GM12878 (cell line): ENCODE results near the gene CAPN14. TPM values are rescaled to one million over a fixed set of nuclear protein-coding genes. Genes with fewer than 3 reads are reported as not detected.

Experiments
- ATAC-seq: fragments of 200-7000 bp; cut with Tn5 transposase; 3 replicates; pipeline ENCODE4 v1.9.1; 2020; ENCODE audit warnings: mild to moderate bottlenecking, moderate library complexity
- BruUV-seq: library from RNA; stranded (reverse); fragments of 400-500 nt; replicated peaks from 2 replicates; lab custom pipeline; 2021; lab: Mats Ljungman, UMichigan
- CTCF ChIA-PET: fragments of 300-600 bp; sonication (Branson Sonifier 250); formaldehyde crosslinking; extraction: SDS; loops from one replicate; lab custom pipeline; 2021; ENCODE audit warnings: inconsistent platforms; lab: Yijun Ruan, JAX
- POLR2A ChIA-PET: fragments of 350-600 bp; formaldehyde crosslinking; extraction: SDS; loops from one replicate; lab custom pipeline; 2021; ENCODE audit warnings: inconsistent platforms; lab: Charles Lee
- RAD21 ChIA-PET: fragments of 300-600 bp; sonication (Branson Sonifier 250); formaldehyde crosslinking; loops from one replicate; lab custom pipeline; 2023; ENCODE audit warnings: antibody characterized with exemption; ENCODE audit not compliant: unreplicated experiment; lab: Charles Lee
- SMC1A ChIA-PET: fragments of 300-600 bp; sonication (Branson Sonifier 250); formaldehyde crosslinking; loops from one replicate; lab custom pipeline; 2023; ENCODE audit not compliant: unreplicated experiment, uncharacterized antibody; lab: Charles Lee
- DNase-seq: peaks from one replicate; pipeline ENCODE4 v3.0.0-alpha.2; 2011; ENCODE audit warnings: low read depth, low spot score
- FAIRE-seq: peaks from 3 replicates; lab custom pipeline; 2011; peaks lifted over from hg19 to GRCh38; lab: Jason Lieb, UNC
- H2AFZ ChIP-seq: 2 replicates; pipeline ENCODE4 v1.6.0; 2011; ENCODE audit warnings: low read depth, low read length, control low read depth; ENCODE audit not compliant: control insufficient read depth
- H3K27ac ChIP-seq: 2 replicates; pipeline ENCODE4 v1.5.1; 2011; ENCODE audit warnings: control low read depth; ENCODE audit not compliant: control insufficient read depth, insufficient read depth
- H3K27me3 ChIP-seq, 2 experiments: replicated peaks in 1 of 2; 2 replicates each; pipeline versions ENCODE4 v1.6.0 to v1.6.1; 2011; ENCODE audit warnings: low read length in 1 of 2; ENCODE audit not compliant: control insufficient read depth in 2 of 2, insufficient read depth in 2 of 2
- H3K36me3 ChIP-seq, 2 experiments: 2 replicates each; pipeline ENCODE4 v1.5.1; 2011; ENCODE audit warnings: low read length in 1 of 2; ENCODE audit not compliant: control insufficient read depth in 2 of 2, insufficient read depth in 2 of 2
- H3K4me1 ChIP-seq: 2 replicates; pipeline ENCODE4 v1.6.1; 2011; ENCODE audit warnings: mild to moderate bottlenecking, low read length, moderate library complexity, mixed read lengths; ENCODE audit not compliant: control insufficient read depth, insufficient read depth
- H3K4me2 ChIP-seq: 2 replicates; pipeline ENCODE4 v1.6.0; 2011; ENCODE audit warnings: control low read depth; ENCODE audit not compliant: control insufficient read depth, insufficient read depth
- H3K4me3 ChIP-seq: fragments of 200-600 bp; sonication (generic); 2 replicates; pipeline ENCODE4 v1.5.1; 2016
- H3K79me2 ChIP-seq: 2 replicates; pipeline ENCODE4 v1.6.0; 2011; ENCODE audit warnings: low read length; ENCODE audit not compliant: control insufficient read depth, insufficient read depth
- H3K9ac ChIP-seq: 2 replicates; pipeline ENCODE4 v1.8.0; 2011; ENCODE audit warnings: low read length, control low read depth, mixed read lengths; ENCODE audit not compliant: control insufficient read depth, insufficient read depth
- H3K9me3 ChIP-seq: replicated peaks from 3 replicates; pipeline ENCODE4 v1.5.1; 2011; ENCODE audit warnings: mild to moderate bottlenecking, low read length; ENCODE audit not compliant: control insufficient read depth, insufficient read depth
- H4K20me1 ChIP-seq: 2 replicates; pipeline ENCODE4 v1.6.0; 2011; ENCODE audit not compliant: control insufficient read depth, insufficient read depth
- BHLHE40 ChIP-seq, 2 experiments: fragments of 450-650 bp in 1 of 2; IDR thresholded peaks; 2 replicates each; pipeline ENCODE4 v1.6.1; 2011 to 2017; ENCODE audit warnings: low read depth in 2 of 2, borderline replicate concordance in 1 of 2, improper control_type of control experiment in 1 of 2, low read length in 1 of 2, mild to moderate bottlenecking in 1 of 2
- BMI1 ChIP-seq: fragments of 450-650 bp; IDR thresholded peaks from 2 replicates; pipeline ENCODE4 v1.6.1; 2016; ENCODE audit warnings: mild to moderate bottlenecking, moderate library complexity, borderline replicate concordance
- CEBPB ChIP-seq, 2 experiments: fragments of 150-350 bp in 1 of 2; IDR thresholded peaks; 2 replicates each; pipeline ENCODE4 v1.6.1; 2012 to 2014; ENCODE audit warnings: low read depth in 2 of 2, low read length in 2 of 2, borderline replicate concordance in 1 of 2, inconsistent platforms in 1 of 2
- EZH2 ChIP-seq: IDR thresholded peaks from 2 replicates; pipeline ENCODE4 v1.6.1; 2012; ENCODE audit warnings: low read depth, mild to moderate bottlenecking, control low read depth, inconsistent platforms, low read length, borderline replicate concordance; ENCODE audit not compliant: control insufficient read depth
- FOS ChIP-seq: IDR thresholded peaks from 3 replicates; pipeline ENCODE4 v1.6.1; 2011; ENCODE audit warnings: borderline replicate concordance; ENCODE audit not compliant: insufficient read length; ENCODE audit errors: extremely low read depth
- GABPA ChIP-seq: IDR thresholded peaks from 2 replicates; pipeline ENCODE4 v1.6.1; 2014; ENCODE audit warnings: antibody characterized with exemption, low read depth, mild to moderate bottlenecking, inconsistent platforms
- HDAC2 ChIP-seq: fragments of 200-600 bp; sonication (generic); IDR thresholded peaks from 2 replicates; pipeline ENCODE4 v1.6.1; 2017
- IKZF2 ChIP-seq, 2 experiments: fragments of 450-650 bp; IDR thresholded peaks; 2 replicates each; pipeline ENCODE4 v1.6.1; 2017; ENCODE audit warnings: mild to moderate bottlenecking in 2 of 2, moderate library complexity in 2 of 2
- KAT2A ChIP-seq: conservative IDR thresholded peaks from 2 replicates; pipeline ENCODE4 v1.6.1; 2011; ENCODE audit warnings: low read depth, low read length; ENCODE audit not compliant: control insufficient read depth
- MTA2 ChIP-seq: fragments of 450-650 bp; IDR thresholded peaks from 2 replicates; pipeline ENCODE4 v1.6.1; 2016; ENCODE audit warnings: low read depth, mild to moderate bottlenecking, moderate library complexity
- NBN ChIP-seq: fragments of 450-650 bp; IDR thresholded peaks from 2 replicates; pipeline ENCODE4 v1.6.1; 2016
- NFXL1 ChIP-seq: fragments of 450-650 bp; IDR thresholded peaks from 2 replicates; pipeline ENCODE4 v1.6.1; 2017; ENCODE audit warnings: antibody characterized with exemption, mild to moderate bottlenecking, borderline replicate concordance
- SIX5 ChIP-seq: IDR thresholded peaks from 2 replicates; pipeline ENCODE4 v1.6.1; 2011; ENCODE audit warnings: mild to moderate bottlenecking, low read depth, low read length, moderate library complexity; ENCODE audit not compliant: severe bottlenecking
- TARDBP ChIP-seq: IDR thresholded peaks from 2 replicates; pipeline ENCODE4 v1.6.1; 2016; ENCODE audit warnings: borderline replicate concordance
- WRNIP1 ChIP-seq: IDR thresholded peaks from 2 replicates; pipeline ENCODE4 v1.6.1; 2011; ENCODE audit warnings: low read depth, low read length, improper control_type of control experiment, borderline replicate concordance
- WGBS: methylation state at CpG from one replicate; pipeline ENCODE4 v1.1.6; 2016; ENCODE audit warnings: low lambda C conversion rate; ENCODE audit not compliant: insufficient replicate concordance, insufficient coverage; ENCODE audit errors: missing lambda C conversion rate; 5-methylcytosine and 5-hydroxymethylcytosine counted together
- in situ Hi-C: fragments of 300-500 bp; cut with MboI; formaldehyde crosslinking; loops from 9 replicates; pipeline ENCODE4 v1.14.3; 2018; ENCODE audit warnings: mixed read lengths
- intact Hi-C: fragments of 100-400 bp; cut with micrococcal nuclease; formaldehyde crosslinking; loops from one replicate; pipeline ENCODE4 v1.14.2; 2022; ENCODE audit not compliant: unreplicated experiment
- polyA plus RNA-seq, 11 experiments: library from polyadenylated mRNA; depleted of rRNA in 4 of 11; unstranded in 6 of 11; stranded (reverse) in 5 of 11; fragments of >200 nt; fragmentation: Nextera tagmentation in 4 of 11; fragmentation: Illumina TruSeq in 1 of 11; extraction: Ambion mirVana in 4 of 11; extraction: Trizol in 1 of 11; gene quantifications; 1 replicate in 1 of 11; 2 replicates in 10 of 11; pipeline versions ENCODE4 v1.2.1 to v1.2.3, GENCODE V29; 2011 to 2016; ENCODE audit warnings: inconsistent platforms in 2 of 11, missing spikeins in 2 of 11, low read depth in 1 of 11
- total RNA-seq, 4 experiments: library from RNA; depleted of rRNA in 3 of 4; stranded (reverse); fragments of >200 nt in 3 of 4; fragmentation: Illumina TruSeq in 1 of 4; extraction: Trizol in 1 of 4; gene quantifications; 2 replicates each; pipeline versions ENCODE4 v1.2.1 to v1.2.3, GENCODE V29; 2013 to 2021
- TF ChIP-seq, protein P1 (sequence below): fragments of 150-350 bp; IDR thresholded peaks from 2 replicates; pipeline ENCODE4 v1.6.1; 2016; ENCODE audit warnings: low read depth, low read length
- TF ChIP-seq, protein P2 (sequence below): fragments of 450-650 bp; IDR thresholded peaks from 2 replicates; pipeline ENCODE4 v1.6.1; 2017; ENCODE audit warnings: borderline replicate concordance
- TF ChIP-seq, protein P3 (sequence below): IDR thresholded peaks from 2 replicates; pipeline ENCODE4 v1.6.1; 2011; ENCODE audit warnings: borderline replicate concordance, low read depth, mild to moderate bottlenecking, moderate library complexity, mixed read lengths, low read length; ENCODE audit not compliant: insufficient read depth; ENCODE audit errors: extremely low read length

CAPN14 gene
- total and polyA plus RNA-seq, 10 of the 15 experiments (the other 5 are each of a cell fraction or from before 2014, with no cell fraction given) = 0.08 to 1.5 (median 1.1) TPM

DNA sequence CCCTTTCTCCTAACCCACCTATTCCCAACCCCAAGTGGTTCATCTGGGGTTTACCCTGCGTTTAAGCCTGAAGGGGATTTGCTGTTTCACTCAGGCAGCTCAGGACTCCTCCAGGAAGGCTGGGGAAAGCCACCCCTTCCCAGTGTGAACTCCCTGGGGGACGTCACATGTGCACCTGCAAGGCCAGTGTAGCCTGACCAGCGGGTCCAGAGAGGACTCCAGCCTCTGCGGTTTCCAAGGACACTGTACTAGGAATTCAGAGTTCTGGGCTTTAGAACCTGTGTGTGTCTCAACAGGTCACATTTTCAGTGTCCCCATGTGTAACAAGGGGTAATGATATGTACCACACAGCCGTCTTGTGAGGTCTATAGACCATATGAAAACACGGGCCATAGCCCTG lies 34.5 kb upstream of the CAPN14 start (continued):
- TF ChIP-seq, protein P1, sequence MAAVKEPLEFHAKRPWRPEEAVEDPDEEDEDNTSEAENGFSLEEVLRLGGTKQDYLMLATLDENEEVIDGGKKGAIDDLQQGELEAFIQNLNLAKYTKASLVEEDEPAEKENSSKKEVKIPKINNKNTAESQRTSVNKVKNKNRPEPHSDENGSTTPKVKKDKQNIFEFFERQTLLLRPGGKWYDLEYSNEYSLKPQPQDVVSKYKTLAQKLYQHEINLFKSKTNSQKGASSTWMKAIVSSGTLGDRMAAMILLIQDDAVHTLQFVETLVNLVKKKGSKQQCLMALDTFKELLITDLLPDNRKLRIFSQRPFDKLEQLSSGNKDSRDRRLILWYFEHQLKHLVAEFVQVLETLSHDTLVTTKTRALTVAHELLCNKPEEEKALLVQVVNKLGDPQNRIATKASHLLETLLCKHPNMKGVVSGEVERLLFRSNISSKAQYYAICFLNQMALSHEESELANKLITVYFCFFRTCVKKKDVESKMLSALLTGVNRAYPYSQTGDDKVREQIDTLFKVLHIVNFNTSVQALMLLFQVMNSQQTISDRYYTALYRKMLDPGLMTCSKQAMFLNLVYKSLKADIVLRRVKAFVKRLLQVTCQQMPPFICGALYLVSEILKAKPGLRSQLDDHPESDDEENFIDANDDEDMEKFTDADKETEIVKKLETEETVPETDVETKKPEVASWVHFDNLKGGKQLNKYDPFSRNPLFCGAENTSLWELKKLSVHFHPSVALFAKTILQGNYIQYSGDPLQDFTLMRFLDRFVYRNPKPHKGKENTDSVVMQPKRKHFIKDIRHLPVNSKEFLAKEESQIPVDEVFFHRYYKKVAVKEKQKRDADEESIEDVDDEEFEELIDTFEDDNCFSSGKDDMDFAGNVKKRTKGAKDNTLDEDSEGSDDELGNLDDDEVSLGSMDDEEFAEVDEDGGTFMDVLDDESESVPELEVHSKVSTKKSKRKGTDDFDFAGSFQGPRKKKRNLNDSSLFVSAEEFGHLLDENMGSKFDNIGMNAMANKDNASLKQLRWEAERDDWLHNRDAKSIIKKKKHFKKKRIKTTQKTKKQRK = no peak
- TF ChIP-seq BHLHE40 (IDR thresholded peaks at IDR 0.05; ENCODE audit: borderline replicate concordance in 1 of 2, low read depth in 2 of 2, low read length in 1 of 2) (no peak), EZH2 (no peak), GABPA (no peak)
- TF ChIP-seq, all 136 proteins: peak for 0

DNA sequence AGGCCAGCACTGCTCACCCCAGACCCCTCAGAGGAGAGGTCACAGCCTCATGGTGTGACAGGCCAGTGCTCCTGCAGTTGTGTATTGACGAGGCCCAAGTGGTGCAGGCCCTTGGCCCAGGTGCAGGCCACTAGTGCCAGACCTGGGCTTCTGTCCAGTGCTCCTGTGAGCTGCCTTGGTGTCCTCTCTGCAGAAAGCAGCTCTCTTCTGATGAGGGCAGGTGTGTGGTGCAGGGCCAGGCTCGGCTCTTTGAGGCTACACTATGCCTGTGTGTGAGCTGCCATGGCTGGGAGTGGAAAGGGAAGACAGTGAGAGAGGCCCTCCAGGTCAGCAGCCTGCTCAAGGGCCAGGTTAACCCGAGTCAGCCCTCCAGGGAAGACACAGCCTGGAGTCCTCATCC lies 33.7 kb upstream of the CAPN14 start:
- ChIA-PET RAD21 (interaction anchor here (2.2 kb wide), 1 partner anchor 81 kb away, joined by 7 read pairs; no protein-coding TSS in a partner anchor), SMC1A (interaction anchor here (1.1 kb wide), 1 partner anchor 16 kb away, joined by 3 read pairs; no protein-coding TSS in a partner anchor), POLR2A (interaction anchor here (0.5 to 2.1 kb wide), 2 partner anchors 10 to 1665 kb away, joined by 3 to 5 read pairs; no protein-coding TSS in a partner anchor), CTCF (interaction anchor here (1.8 to 9.5 kb wide), 2 partner anchors 12 to 16 kb away, joined by 5 to 68 read pairs; partner anchors contain the start of gene EHD3)
- Histone ChIP-seq H3K4me3 (no peak overlapping the region), H3K27ac (no peak overlapping the region), H3K27me3 (no peaks in the 10 kb centered on the region), H3K79me2 (no peaks in the 10 kb centered on the region), H3K4me1 (peaks cover 46% of the 10 kb centered on the region), H4K20me1 (no peaks in the 10 kb centered on the region; the same call in 1 of the 2 replicates), H3K9me3 (no peaks in the 10 kb centered on the region; the same call in 2 of the 3 replicates), H3K9ac (no peak overlapping the region), H2AFZ (no peak overlapping the region), H3K4me2 (no peak overlapping the region), H3K36me3 (no peaks in the 10 kb centered on the region; a peak in 1 of 4 replicates)
- no TSS peak for BruUV-seq
- intact Hi-C loops = no loop called here
- ATAC-seq (no peak), DNase-seq (no peak), FAIRE-seq (no peak)
- in situ Hi-C loops = no loop called here
- WGBS = 0% methylated on average over 3 of the region's 3 CpGs
- no peak for TF ChIP-seq MTA2
- no peak for TF ChIP-seq NFXL1
- TF ChIP-seq, protein P2, sequence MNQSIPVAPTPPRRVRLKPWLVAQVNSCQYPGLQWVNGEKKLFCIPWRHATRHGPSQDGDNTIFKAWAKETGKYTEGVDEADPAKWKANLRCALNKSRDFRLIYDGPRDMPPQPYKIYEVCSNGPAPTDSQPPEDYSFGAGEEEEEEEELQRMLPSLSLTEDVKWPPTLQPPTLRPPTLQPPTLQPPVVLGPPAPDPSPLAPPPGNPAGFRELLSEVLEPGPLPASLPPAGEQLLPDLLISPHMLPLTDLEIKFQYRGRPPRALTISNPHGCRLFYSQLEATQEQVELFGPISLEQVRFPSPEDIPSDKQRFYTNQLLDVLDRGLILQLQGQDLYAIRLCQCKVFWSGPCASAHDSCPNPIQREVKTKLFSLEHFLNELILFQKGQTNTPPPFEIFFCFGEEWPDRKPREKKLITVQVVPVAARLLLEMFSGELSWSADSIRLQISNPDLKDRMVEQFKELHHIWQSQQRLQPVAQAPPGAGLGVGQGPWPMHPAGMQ = no peak
- no peak for TF ChIP-seq HDAC2
- TF ChIP-seq CEBPB (IDR thresholded peaks at IDR 0.05; ENCODE audit: borderline replicate concordance in 1 of 2, low read depth in 2 of 2, low read length in 2 of 2) = no peak
- no peak for TF ChIP-seq IKZF2 (IDR thresholded peaks at IDR 0.05)
- no peak for TF ChIP-seq WRNIP1
- no peak for TF ChIP-seq KAT2A
- TF ChIP-seq NBN = no peak
- no peak for TF ChIP-seq TARDBP
- TF ChIP-seq SIX5 = no peak
- TF ChIP-seq, protein P3, sequence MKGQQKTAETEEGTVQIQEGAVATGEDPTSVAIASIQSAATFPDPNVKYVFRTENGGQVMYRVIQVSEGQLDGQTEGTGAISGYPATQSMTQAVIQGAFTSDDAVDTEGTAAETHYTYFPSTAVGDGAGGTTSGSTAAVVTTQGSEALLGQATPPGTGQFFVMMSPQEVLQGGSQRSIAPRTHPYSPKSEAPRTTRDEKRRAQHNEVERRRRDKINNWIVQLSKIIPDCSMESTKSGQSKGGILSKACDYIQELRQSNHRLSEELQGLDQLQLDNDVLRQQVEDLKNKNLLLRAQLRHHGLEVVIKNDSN = no peak
- no peak for TF ChIP-seq BMI1
- TF ChIP-seq FOS = no peak
